ENCODE measurements around the gene KLHL28. TPM values are rescaled to one million over a fixed set of nuclear protein-coding genes. Genes with fewer than 3 reads are reported as not detected.

The KLHL28 gene
- total RNA-seq, 4 donors from 2014 or later = 10.0 to 18.4 (median 11.6) TPM

GRCh38 chr14:44955528-44955927 is 6.2 kb downstream of the KLHL28 start:
- TF ChIP-seq POLR2A (IDR thresholded peaks at IDR 0.05) (no peak), EP300 (IDR thresholded peaks at IDR 0.05) (no peak), CTCF (IDR thresholded peaks at IDR 0.05) (no peak)
- Histone ChIP-seq H3K36me3 (peaks cover 0 to 5% (median 0%) of the 10 kb centered on the region in 3 donors), H3K27me3 (no peaks in the 10 kb centered on the region), H3K9me3 (no peaks in the 10 kb centered on the region), H3K4me3 (no peak overlapping the region), H3K27ac (no peak overlapping the region), H3K4me1 (peaks cover 0 to 59% (median 9%) of the 10 kb centered on the region in 4 donors)
- DNase-seq (ENCODE audit: low spot score in 2 of 2) = no peak
- WGBS, 2 donors = 74 to 76% methylated on average over 3 of the region's 3 CpGs

- Histone ChIP-seq H3K36me3 (peaks cover 0 to 5% (median 0%) of the 10 kb centered on the region in 3 donors), H3K27ac (no peak overlapping the region), H3K9me3 (no peaks in the 10 kb centered on the region), H3K4me3 (no peak overlapping the region), H3K4me1 (peaks cover 0 to 55% (median 8%) of the 10 kb centered on the region in 4 donors), H3K27me3 (no peaks in the 10 kb centered on the region)
- TF ChIP-seq POLR2A (IDR thresholded peaks at IDR 0.05) (no peak), EP300 (IDR thresholded peaks at IDR 0.05) (no peak), CTCF (IDR thresholded peaks at IDR 0.05) (no peak)
- WGBS, 2 donors = 90 to 91% methylated on average over 3 of the region's 3 CpGs
- no peak for DNase-seq (ENCODE audit: low spot score in 2 of 2)
Observed at GRCh38 chr14:44954750-44955149, 7.0 kb downstream of the KLHL28 start.

GRCh38 chr14:44952391-44953110 is 9.2 kb downstream of the KLHL28 start:
- H3K4me1 ChIP-seq = peaks cover 0 to 33% (median 1%) of the 10 kb centered on the region in 4 donors
- H3K36me3 ChIP-seq = peaks cover 0 to 5% (median 0%) of the 10 kb centered on the region in 3 donors
- no peak for DNase-seq (ENCODE audit: low spot score in 2 of 2)
- no peaks in the 10 kb centered on the region for H3K27me3 ChIP-seq
- H3K27ac ChIP-seq = no peak overlapping the region
- H3K4me3 ChIP-seq = no peak overlapping the region
- 92 to 94% methylated on average over 4 of the region's 4 CpGs for WGBS, 2 donors
- H3K9me3 ChIP-seq = no peaks in the 10 kb centered on the region
- TF ChIP-seq EP300 (IDR thresholded peaks at IDR 0.05) (no peak), CTCF (IDR thresholded peaks at IDR 0.05) (no peak), POLR2A (IDR thresholded peaks at IDR 0.05) (no peak)

GRCh38 chr14:44951051-44951450 is 10.7 kb downstream of the KLHL28 start:
- H3K36me3 ChIP-seq = peaks cover 0 to 14% (median 0%) of the 10 kb centered on the region in 3 donors
- DNase-seq (ENCODE audit: low spot score in 2 of 2) = no peak
- peaks cover 0 to 7% (median 0%) of the 10 kb centered on the region in 4 donors for H3K9me3 ChIP-seq
- H3K27me3 ChIP-seq = no peaks in the 10 kb centered on the region
- peaks cover 0 to 22% (median 0%) of the 10 kb centered on the region in 4 donors for H3K4me1 ChIP-seq
- TF ChIP-seq EP300 (IDR thresholded peaks at IDR 0.05) = no peak
- no peak for TF ChIP-seq CTCF (IDR thresholded peaks at IDR 0.05)
- no peak for TF ChIP-seq POLR2A (IDR thresholded peaks at IDR 0.05)
- no peak overlapping the region for H3K4me3 ChIP-seq
- H3K27ac ChIP-seq = no peak overlapping the region
- WGBS, 2 donors = 87 to 89% methylated on average over 2 of the region's 2 CpGs

GRCh38 chr14:44945264-44945663 is 16.5 kb downstream of the KLHL28 start:
- peak overlapping the region in 1 of 4 donors; percentile 39 for H3K27ac ChIP-seq
- TF ChIP-seq CTCF (IDR thresholded peaks at IDR 0.05) (no peak), POLR2A (IDR thresholded peaks at IDR 0.05) (no peak), EP300 (IDR thresholded peaks at IDR 0.05) (no peak)
- no peaks in the 10 kb centered on the region for H3K27me3 ChIP-seq
- peaks cover 0 to 7% (median 0%) of the 10 kb centered on the region in 4 donors for H3K9me3 ChIP-seq
- no peak for DNase-seq (ENCODE audit: low spot score in 2 of 2)
- peaks cover 0 to 20% (median 9%) of the 10 kb centered on the region in 4 donors for H3K4me1 ChIP-seq
- H3K4me3 ChIP-seq = no peak overlapping the region
- WGBS, 2 donors = 42 to 61% methylated on average over 4 of the region's 4 CpGs
- H3K36me3 ChIP-seq = peaks cover 0 to 47% (median 4%) of the 10 kb centered on the region in 3 donors
